GDM1 (cell line): Measurements from ENCODE around the gene MTHFD1L.
"Not testable (repeated sequence)": the region's sequence is repeated elsewhere in the genome, so short reads cannot be mapped to it uniquely, and the experiment has no call there.

Source experiments
- DNase-seq: peaks from one replicate; lab custom pipeline; 2025; lab: John Stamatoyannopoulos, UW

MTHFD1L gene

GRCh38 chr6:151125651-151126416, 260.3 kb downstream of the MTHFD1L start:
- DNase-seq, result not testable (repeated sequence)

- not testable (repeated sequence) for DNase-seq
These were observed 260.9 kb downstream of the MTHFD1L start for GRCh38 chr6:151126417-151126724.

- not testable (repeated sequence) for DNase-seq
These were observed 261.8 kb downstream of the MTHFD1L start for GRCh38 chr6:151127133-151127798.

- DNase-seq, result no peak
These were observed 263.4 kb downstream of the MTHFD1L start for GRCh38 chr6:151128763-151129370.

GRCh38 chr6:151130329-151130728, 264.8 kb downstream of the MTHFD1L start:
- no peak for DNase-seq

- DNase-seq, result no peak
These were observed 266.0 kb downstream of the MTHFD1L start for GRCh38 chr6:151131324-151132007.

GRCh38 chr6:151136141-151136755, 270.7 kb downstream of the MTHFD1L start:
- no peak for DNase-seq

- no peak for DNase-seq
These were observed 272.0 kb downstream of the MTHFD1L start for GRCh38 chr6:151137542-151137941.

- DNase-seq, result no peak
These were observed 274.0 kb downstream of the MTHFD1L start for GRCh38 chr6:151139524-151139923.

- DNase-seq, result no peak
These were observed 275.3 kb downstream of the MTHFD1L start for GRCh38 chr6:151140767-151141166.

GRCh38 chr6:151141685-151142084, 276.2 kb downstream of the MTHFD1L start:
- no peak for DNase-seq

- DNase-seq, result no peak
These were observed 277.2 kb downstream of the MTHFD1L start for GRCh38 chr6:151142676-151143075.

GRCh38 chr6:151143337-151143736, 277.8 kb downstream of the MTHFD1L start:
- DNase-seq, result no peak

- no peak for DNase-seq
These were observed 278.3 kb downstream of the MTHFD1L start for GRCh38 chr6:151143806-151144205.

GRCh38 chr6:151147118-151147832, 281.8 kb downstream of the MTHFD1L start:
- DNase-seq, result no peak

GRCh38 chr6:151148111-151148510, 282.6 kb downstream of the MTHFD1L start:
- DNase-seq, result no peak

- no peak for DNase-seq
These were observed 284.3 kb downstream of the MTHFD1L start for GRCh38 chr6:151149793-151150192.
